ENCODE data around the gene TNFRSF19.

DNA sequence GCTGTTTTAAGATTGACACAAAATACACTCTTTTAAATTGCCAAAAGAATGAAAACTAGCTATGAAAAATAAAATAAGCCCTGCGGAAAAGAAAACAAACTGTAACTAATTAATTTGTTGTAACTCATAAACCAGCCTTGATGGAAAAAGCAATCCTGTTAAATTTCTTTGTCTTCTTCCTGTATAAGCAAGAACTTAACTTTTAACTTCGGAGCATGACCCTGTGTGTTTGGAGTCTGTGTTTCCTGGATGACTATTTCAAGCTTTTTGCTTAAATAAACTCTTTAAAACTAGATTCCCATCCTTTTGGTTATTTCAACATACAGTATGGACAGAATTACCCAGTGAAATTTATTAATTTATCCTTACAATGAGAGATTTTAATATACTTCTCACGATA lies 122.6 kb downstream of the TNFRSF19 start:
- TF ChIP-seq, protein P1, sequence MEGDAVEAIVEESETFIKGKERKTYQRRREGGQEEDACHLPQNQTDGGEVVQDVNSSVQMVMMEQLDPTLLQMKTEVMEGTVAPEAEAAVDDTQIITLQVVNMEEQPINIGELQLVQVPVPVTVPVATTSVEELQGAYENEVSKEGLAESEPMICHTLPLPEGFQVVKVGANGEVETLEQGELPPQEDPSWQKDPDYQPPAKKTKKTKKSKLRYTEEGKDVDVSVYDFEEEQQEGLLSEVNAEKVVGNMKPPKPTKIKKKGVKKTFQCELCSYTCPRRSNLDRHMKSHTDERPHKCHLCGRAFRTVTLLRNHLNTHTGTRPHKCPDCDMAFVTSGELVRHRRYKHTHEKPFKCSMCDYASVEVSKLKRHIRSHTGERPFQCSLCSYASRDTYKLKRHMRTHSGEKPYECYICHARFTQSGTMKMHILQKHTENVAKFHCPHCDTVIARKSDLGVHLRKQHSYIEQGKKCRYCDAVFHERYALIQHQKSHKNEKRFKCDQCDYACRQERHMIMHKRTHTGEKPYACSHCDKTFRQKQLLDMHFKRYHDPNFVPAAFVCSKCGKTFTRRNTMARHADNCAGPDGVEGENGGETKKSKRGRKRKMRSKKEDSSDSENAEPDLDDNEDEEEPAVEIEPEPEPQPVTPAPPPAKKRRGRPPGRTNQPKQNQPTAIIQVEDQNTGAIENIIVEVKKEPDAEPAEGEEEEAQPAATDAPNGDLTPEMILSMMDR (conservative IDR thresholded peaks at IDR 0.05; ENCODE audit: low read depth, low read length) = no peak
- no peak for TF ChIP-seq NFE2L2 (IDR thresholded peaks at IDR 0.05; ENCODE audit: low read depth, low read length)
- TF ChIP-seq POLR2A (IDR thresholded peaks at IDR 0.05; ENCODE audit: low read depth, low read length) = no peak
- no peak for TF ChIP-seq RCOR1 (IDR thresholded peaks at IDR 0.05; ENCODE audit: insufficient replicate concordance, low read length)
- TF ChIP-seq, protein P2, sequence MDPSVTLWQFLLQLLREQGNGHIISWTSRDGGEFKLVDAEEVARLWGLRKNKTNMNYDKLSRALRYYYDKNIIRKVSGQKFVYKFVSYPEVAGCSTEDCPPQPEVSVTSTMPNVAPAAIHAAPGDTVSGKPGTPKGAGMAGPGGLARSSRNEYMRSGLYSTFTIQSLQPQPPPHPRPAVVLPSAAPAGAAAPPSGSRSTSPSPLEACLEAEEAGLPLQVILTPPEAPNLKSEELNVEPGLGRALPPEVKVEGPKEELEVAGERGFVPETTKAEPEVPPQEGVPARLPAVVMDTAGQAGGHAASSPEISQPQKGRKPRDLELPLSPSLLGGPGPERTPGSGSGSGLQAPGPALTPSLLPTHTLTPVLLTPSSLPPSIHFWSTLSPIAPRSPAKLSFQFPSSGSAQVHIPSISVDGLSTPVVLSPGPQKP (IDR thresholded peaks at IDR 0.05; ENCODE audit: borderline replicate concordance, low read depth, low read length) = no peak
- no peak for TF ChIP-seq RAD21 (IDR thresholded peaks at IDR 0.05; ENCODE audit: low read length)
- TF ChIP-seq SMC3 (IDR thresholded peaks at IDR 0.05; ENCODE audit: low read depth, low read length) = no peak
- TF ChIP-seq MAFK (IDR thresholded peaks at IDR 0.05; ENCODE audit: low read depth, low read length) = no peak
- no peak for TF ChIP-seq BHLHE40 (IDR thresholded peaks at IDR 0.05; ENCODE audit: low read depth, low read length)
- no peak for TF ChIP-seq CHD1 (IDR thresholded peaks at IDR 0.05; ENCODE audit: low read depth, low read length)
- TF ChIP-seq, protein P3, sequence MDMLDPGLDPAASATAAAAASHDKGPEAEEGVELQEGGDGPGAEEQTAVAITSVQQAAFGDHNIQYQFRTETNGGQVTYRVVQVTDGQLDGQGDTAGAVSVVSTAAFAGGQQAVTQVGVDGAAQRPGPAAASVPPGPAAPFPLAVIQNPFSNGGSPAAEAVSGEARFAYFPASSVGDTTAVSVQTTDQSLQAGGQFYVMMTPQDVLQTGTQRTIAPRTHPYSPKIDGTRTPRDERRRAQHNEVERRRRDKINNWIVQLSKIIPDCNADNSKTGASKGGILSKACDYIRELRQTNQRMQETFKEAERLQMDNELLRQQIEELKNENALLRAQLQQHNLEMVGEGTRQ (IDR thresholded peaks at IDR 0.05; ENCODE audit: low read depth, low read length) = no peak

All from IMR-90 (cell line).